Activated CD8-positive, alpha-beta T cell treated with anti-CD3 and anti-CD28 coated beads for 36 hours (primary cell): ENCODE results near the gene NOCT. TPM values are rescaled to one million over a fixed set of nuclear protein-coding genes. Genes with fewer than 3 reads are reported as not detected.
"Not testable (repeated sequence)": the region's sequence is repeated elsewhere in the genome, so short reads cannot be mapped to it uniquely, and the experiment has no call there.

ENCODE experiments used
- ATAC-seq: fragments of 200-7000 bp; cut with Tn5 transposase; one replicate; pipeline ENCODE4 v1.10.0; 2021; ENCODE audit warnings: mild to moderate bottlenecking, moderate library complexity
- CTCF ChIA-PET: fragments of 350-600 bp; sonication (Branson Sonifier 250); formaldehyde crosslinking; loops from one replicate; lab custom pipeline; 2021; ENCODE audit warnings: antibody characterized with exemption; lab: Charles Lee
- POLR2A ChIA-PET: fragments of 350-600 bp; sonication (Branson Sonifier 250); formaldehyde crosslinking; loops from one replicate; lab custom pipeline; 2021; ENCODE audit warnings: antibody characterized with exemption; lab: Charles Lee
- DNase-seq: peaks from one replicate; pipeline ENCODE4 v3.0.0-alpha.2; 2020
- H3K27ac Mint-ChIP-seq: one replicate; pipeline ENCODE4 v1.8.0; 2021; ENCODE audit warnings: mild to moderate bottlenecking, mixed read lengths
- H3K27me3 Mint-ChIP-seq: one replicate; pipeline ENCODE4 v1.8.0; 2021; ENCODE audit warnings: mixed read lengths
- H3K36me3 Mint-ChIP-seq: one replicate; pipeline ENCODE4 v1.8.0; 2021; ENCODE audit warnings: low read depth, mixed read lengths
- H3K4me1 Mint-ChIP-seq: one replicate; pipeline ENCODE4 v1.8.0; 2021; ENCODE audit warnings: low read depth, mixed read lengths
- H3K4me3 Mint-ChIP-seq: one replicate; pipeline ENCODE4 v1.8.0; 2021; ENCODE audit warnings: mild to moderate bottlenecking, moderate library complexity, mixed read lengths
- H3K9me3 Mint-ChIP-seq: one replicate; pipeline ENCODE4 v1.8.0; 2021; ENCODE audit warnings: mixed read lengths
- intact Hi-C: fragments of 100-400 bp; cut with micrococcal nuclease; formaldehyde crosslinking; loops from one replicate; pipeline ENCODE4 v1.10.0; 2022
- total RNA-seq, 2 experiments: library from RNA; stranded (reverse); gene quantifications; one replicate each; pipeline ENCODE4 v1.2.3, GENCODE V29; 2021
- TF ChIP-seq, protein P1 (sequence below): fragments of 200-600 bp; IDR thresholded peaks from one replicate; pipeline ENCODE4 v1.8.0; 2022; ENCODE audit warnings: antibody characterized with exemption, mild to moderate bottlenecking

Gene NOCT
- total RNA-seq, 2 experiments from 2014 or later, result 21.5 to 24.9 TPM

DNA sequence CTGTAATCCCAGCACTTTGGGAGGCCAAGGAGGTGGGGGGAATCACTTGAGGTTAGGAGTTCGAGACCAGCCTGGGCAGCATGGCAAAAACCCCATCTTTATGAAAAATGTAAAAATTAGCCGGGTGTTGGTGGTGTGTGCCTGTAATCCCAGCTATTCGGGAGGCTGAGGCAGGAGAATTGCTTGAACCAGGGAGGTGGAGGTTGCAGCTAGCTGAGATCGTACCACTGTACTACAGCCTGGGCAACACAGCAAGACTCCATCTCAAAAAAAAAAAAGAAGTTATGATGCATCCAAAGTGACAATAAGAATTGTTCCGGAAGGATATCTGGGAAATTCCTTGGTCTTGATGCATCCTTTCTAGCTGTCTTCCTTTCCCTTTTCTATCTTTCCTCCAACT is 7.3 kb downstream of the NOCT start:
- TF ChIP-seq, protein P1, sequence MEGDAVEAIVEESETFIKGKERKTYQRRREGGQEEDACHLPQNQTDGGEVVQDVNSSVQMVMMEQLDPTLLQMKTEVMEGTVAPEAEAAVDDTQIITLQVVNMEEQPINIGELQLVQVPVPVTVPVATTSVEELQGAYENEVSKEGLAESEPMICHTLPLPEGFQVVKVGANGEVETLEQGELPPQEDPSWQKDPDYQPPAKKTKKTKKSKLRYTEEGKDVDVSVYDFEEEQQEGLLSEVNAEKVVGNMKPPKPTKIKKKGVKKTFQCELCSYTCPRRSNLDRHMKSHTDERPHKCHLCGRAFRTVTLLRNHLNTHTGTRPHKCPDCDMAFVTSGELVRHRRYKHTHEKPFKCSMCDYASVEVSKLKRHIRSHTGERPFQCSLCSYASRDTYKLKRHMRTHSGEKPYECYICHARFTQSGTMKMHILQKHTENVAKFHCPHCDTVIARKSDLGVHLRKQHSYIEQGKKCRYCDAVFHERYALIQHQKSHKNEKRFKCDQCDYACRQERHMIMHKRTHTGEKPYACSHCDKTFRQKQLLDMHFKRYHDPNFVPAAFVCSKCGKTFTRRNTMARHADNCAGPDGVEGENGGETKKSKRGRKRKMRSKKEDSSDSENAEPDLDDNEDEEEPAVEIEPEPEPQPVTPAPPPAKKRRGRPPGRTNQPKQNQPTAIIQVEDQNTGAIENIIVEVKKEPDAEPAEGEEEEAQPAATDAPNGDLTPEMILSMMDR, result no peak
- Mint-ChIP-seq H3K27me3 (no peaks in the 10 kb centered on the region), H3K9me3 (no peaks in the 10 kb centered on the region), H3K36me3 (peaks cover 25% of the 10 kb centered on the region), H3K27ac (no peak overlapping the region), H3K4me1 (peaks cover 27% of the 10 kb centered on the region), H3K4me3 (no peak overlapping the region)
- intact Hi-C loops, result no loop called here
- ATAC-seq (no peak), DNase-seq (no peak)
- CTCF ChIA-PET, result interaction anchor here (1.0 to 5.7 kb wide), 2 partner anchors 9 to 16 kb away, joined by 3 to 79 read pairs; no protein-coding TSS in a partner anchor
- POLR2A ChIA-PET, result interaction anchor here (1.0 kb wide), 1 partner anchor 16 kb away, joined by 3 read pairs; no protein-coding TSS in a partner anchor

DNA sequence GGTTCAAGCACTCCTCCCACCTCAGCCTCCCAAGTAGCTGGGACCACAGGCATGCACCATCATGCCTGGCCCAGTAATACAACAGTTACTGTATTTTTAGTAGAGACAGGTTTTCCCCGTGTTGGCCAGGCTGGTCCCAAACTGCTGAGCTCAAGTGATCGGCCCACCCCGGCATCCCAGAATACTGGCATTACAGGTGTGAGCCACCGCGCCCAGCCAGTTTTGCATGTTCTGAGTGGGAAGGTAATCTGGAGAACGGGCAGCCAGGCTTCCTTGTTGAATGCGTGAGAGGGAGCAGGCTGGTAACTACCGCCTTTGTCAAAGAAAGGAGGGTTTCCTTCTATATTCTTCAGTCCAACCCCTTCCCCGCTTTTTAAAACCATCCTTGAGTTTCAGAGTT is 9.1 kb downstream of the NOCT start:
- no peaks in the 10 kb centered on the region for H3K9me3 Mint-ChIP-seq
- H3K4me1 Mint-ChIP-seq, result peaks cover 12% of the 10 kb centered on the region
- ChIA-PET CTCF (no interaction called here), POLR2A (interaction anchor here (1.2 kb wide), 1 partner anchor 8 kb away, joined by 3 read pairs; no protein-coding TSS in a partner anchor)
- no peak for DNase-seq
- no peaks in the 10 kb centered on the region for H3K27me3 Mint-ChIP-seq
- intact Hi-C loops, result no loop called here
- ATAC-seq, result no peak
- H3K27ac Mint-ChIP-seq, result no peak overlapping the region
- no peak overlapping the region for H3K4me3 Mint-ChIP-seq
- TF ChIP-seq, protein P1, result no peak
- H3K36me3 Mint-ChIP-seq, result peaks cover 15% of the 10 kb centered on the region

DNA sequence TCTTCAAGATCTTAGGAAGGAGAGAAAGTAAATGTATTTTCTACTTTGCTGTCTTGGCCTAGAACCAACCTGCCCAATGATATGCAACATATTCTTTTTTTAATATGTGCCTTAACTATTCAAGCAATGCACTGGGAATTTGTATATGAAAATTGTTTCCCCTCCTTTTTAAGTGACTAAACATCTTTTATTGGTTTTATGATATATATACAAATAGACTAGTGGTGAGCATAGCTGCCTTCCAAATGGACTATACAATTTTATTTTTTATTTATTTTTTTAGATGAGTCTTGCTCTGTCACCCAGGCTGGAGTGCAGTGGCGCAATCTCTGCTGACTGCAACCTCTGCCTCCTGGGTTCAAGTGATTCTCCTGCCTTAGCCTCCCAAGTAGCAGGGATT is 10.3 kb downstream of the NOCT start:
- no peak for ATAC-seq
- no peak overlapping the region for H3K27ac Mint-ChIP-seq
- CTCF ChIA-PET, result no interaction called here
- H3K4me3 Mint-ChIP-seq, result no peak overlapping the region
- no peak for DNase-seq
- no peaks in the 10 kb centered on the region for H3K27me3 Mint-ChIP-seq
- no peaks in the 10 kb centered on the region for H3K9me3 Mint-ChIP-seq
- intact Hi-C loops, result no loop called here
- H3K36me3 Mint-ChIP-seq, result peaks cover 12% of the 10 kb centered on the region
- POLR2A ChIA-PET, result interaction anchor here (1.1 kb wide), 1 partner anchor 56 kb away, joined by 3 read pairs; no protein-coding TSS in a partner anchor
- peaks cover 10% of the 10 kb centered on the region for H3K4me1 Mint-ChIP-seq
- TF ChIP-seq, protein P1, result no peak

DNA sequence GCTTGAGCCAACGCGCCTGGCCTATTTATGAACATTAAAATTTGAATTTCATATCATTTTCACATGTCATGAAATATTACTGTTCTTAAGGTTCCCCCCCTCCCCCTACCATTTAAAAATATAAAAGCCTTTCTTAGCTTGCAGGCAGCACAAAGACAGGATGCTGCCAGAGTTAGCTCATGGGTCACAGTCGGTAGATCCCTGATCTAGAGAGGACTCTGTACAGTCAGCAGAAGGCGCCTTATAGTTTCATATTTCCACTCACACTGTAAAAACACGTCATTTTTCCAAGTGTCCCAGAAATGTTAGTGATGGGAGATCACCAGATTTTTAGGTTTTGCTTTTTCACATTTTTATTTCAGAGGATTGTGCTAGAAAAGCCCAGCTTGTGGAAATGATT is 12.2 kb downstream of the NOCT start:
- ATAC-seq (no peak), DNase-seq (no peak)
- H3K9me3 Mint-ChIP-seq, result no peaks in the 10 kb centered on the region
- intact Hi-C loops, result no loop called here
- no peaks in the 10 kb centered on the region for H3K27me3 Mint-ChIP-seq
- TF ChIP-seq, protein P1, result no peak
- no peak overlapping the region for H3K27ac Mint-ChIP-seq
- peaks cover 12% of the 10 kb centered on the region for H3K4me1 Mint-ChIP-seq
- no peak overlapping the region for H3K4me3 Mint-ChIP-seq
- ChIA-PET POLR2A (no interaction called here), CTCF (interaction anchor here (0.6 to 5.2 kb wide), 4 partner anchors 8 to 26 kb away, joined by 3 to 36 read pairs (median 4); no protein-coding TSS in a partner anchor)
- H3K36me3 Mint-ChIP-seq, result peaks cover 10% of the 10 kb centered on the region

DNA sequence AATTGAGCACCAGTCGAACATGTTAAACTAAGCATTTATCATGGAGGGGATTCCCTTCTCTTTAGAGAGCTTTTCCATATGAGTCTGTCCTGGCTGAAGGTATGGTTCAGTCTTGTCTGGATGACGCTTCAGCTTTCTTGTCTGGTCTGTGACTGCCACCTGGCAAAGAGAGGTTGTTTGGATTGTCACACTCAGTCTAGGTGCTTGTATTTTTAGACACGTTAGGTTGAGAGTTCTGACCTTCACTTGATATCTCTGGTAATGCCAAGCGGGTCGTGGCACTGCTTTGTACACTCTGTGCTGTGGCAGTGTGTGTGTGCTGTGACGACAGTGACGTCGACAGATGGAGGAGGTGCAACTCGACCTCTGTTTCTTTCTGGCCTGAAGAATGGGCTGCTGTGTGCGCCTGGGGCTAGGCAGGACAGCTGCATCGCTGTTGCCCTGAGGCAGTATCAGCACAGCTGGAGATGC is 12.6 kb downstream of the NOCT start:
- no peaks in the 10 kb centered on the region for H3K27me3 Mint-ChIP-seq
- POLR2A ChIA-PET, result interaction anchor here (0.7 to 1.7 kb wide), 2 partner anchors 13 to 302 kb away, joined by 3 to 9 read pairs; partner anchors contain the start of gene NOCT
- intact Hi-C loops, result no loop called here
- H3K4me1 Mint-ChIP-seq, result peaks cover 10% of the 10 kb centered on the region
- H3K4me3 Mint-ChIP-seq, result no peak overlapping the region
- DNase-seq, result no peak
- H3K9me3 Mint-ChIP-seq, result no peaks in the 10 kb centered on the region
- H3K27ac Mint-ChIP-seq, result no peak overlapping the region
- TF ChIP-seq, protein P1, result no peak
- H3K36me3 Mint-ChIP-seq, result peaks cover 8% of the 10 kb centered on the region
- CTCF ChIA-PET, result interaction anchor here (0.7 to 5.2 kb wide), 7 partner anchors 10 to 53 kb away, joined by 3 to 52 read pairs (median 4); partner anchors contain the start of gene NOCT
- ATAC-seq, result no peak

DNA sequence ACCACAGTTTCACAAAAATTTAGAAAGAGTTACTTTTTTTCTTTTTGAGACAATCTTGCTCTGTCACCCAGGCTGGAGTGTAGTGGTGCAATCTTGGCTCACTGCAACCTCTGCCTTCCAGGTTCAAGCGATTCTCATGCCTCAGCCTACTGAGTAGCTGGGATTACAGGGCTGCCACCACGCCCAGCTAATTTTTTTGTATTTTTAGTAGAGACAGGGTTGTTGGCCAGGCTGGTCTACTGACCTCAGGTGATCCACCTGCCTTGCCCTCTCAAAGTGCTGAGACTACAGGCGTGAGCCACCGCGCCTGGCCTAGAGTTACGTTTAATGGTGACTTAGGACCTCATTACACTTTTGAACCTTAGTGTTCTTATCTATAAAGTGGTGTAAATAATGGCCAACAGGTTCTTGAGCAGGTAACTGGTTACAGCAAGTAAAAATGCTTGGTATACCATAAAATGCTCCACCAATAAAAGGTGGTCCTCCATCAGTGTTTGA is 14.3 kb downstream of the NOCT start:
- not testable (repeated sequence) for H3K27ac Mint-ChIP-seq, DNase-seq, H3K27me3 Mint-ChIP-seq, H3K36me3 Mint-ChIP-seq, ATAC-seq, H3K9me3 Mint-ChIP-seq, H3K4me3 Mint-ChIP-seq
- intact Hi-C loops, result loop anchor here (5.0 kb wide), 1 partner anchor 52 kb away; no protein-coding TSS in a partner anchor
- H3K4me1 Mint-ChIP-seq, result peaks cover 11% of the 10 kb centered on the region
- ChIA-PET POLR2A (interaction anchor here (0.8 to 1.7 kb wide), 7 partner anchors 8 to 36 kb away, joined by 3 to 9 read pairs (median 4); partner anchors contain the start of gene NOCT), CTCF (interaction anchor here (0.5 to 5.2 kb wide), 58 partner anchors 9 to 587 kb away, joined by 3 to 79 read pairs (median 5); partner anchors contain the start of genes MGARP and NOCT)
